GM23338 (cell line): ENCODE data around the gene CFAP410. TPM values are rescaled to one million over a fixed set of nuclear protein-coding genes. Genes with fewer than 3 reads are reported as not detected.

ENCODE experiments used
- ATAC-seq: fragments of 200-7000 bp; cut with Tn5 transposase; 3 replicates; pipeline ENCODE4 v1.9.1; 2020
- DNase-seq: peaks from one replicate; pipeline ENCODE4 v3.0.0-alpha.2; 2015; ENCODE audit warnings: low spot score
- H2AFZ ChIP-seq: fragments of 200-600 bp; sonication (generic); 2 replicates; pipeline ENCODE4 v1.8.0; 2016; ENCODE audit warnings: antibody characterized with exemption, mild to moderate bottlenecking, moderate library complexity
- H3F3A ChIP-seq: fragments of 200-600 bp; sonication (generic); replicated peaks from 2 replicates; pipeline ENCODE4 v1.8.0; 2017; ENCODE audit warnings: antibody characterized with exemption, mixed run types, low read depth
- H3K27ac ChIP-seq: fragments of 200-600 bp; sonication (generic); 2 replicates; pipeline ENCODE4 v1.6.1; 2016; ENCODE audit warnings: low read depth
- H3K27me3 ChIP-seq: fragments of 200-600 bp; sonication (generic); 2 replicates; pipeline ENCODE4 v1.8.0; 2016; ENCODE audit warnings: mild to moderate bottlenecking, mixed run types, moderate library complexity; ENCODE audit not compliant: insufficient read depth
- H3K36me3 ChIP-seq: fragments of 200-600 bp; sonication (generic); 2 replicates; pipeline ENCODE4 v1.8.0; 2016; ENCODE audit warnings: mild to moderate bottlenecking; ENCODE audit not compliant: insufficient read depth
- H3K4me1 ChIP-seq: fragments of 200-600 bp; sonication (generic); 2 replicates; pipeline ENCODE4 v1.8.0; 2016; ENCODE audit warnings: mild to moderate bottlenecking, moderate library complexity; ENCODE audit not compliant: insufficient read depth
- H3K4me2 ChIP-seq: fragments of 200-600 bp; sonication (generic); 2 replicates; pipeline ENCODE4 v1.7.1; 2017; ENCODE audit warnings: mixed run types
- H3K4me3 ChIP-seq: fragments of 200-600 bp; sonication (generic); 2 replicates; pipeline ENCODE4 v1.6.1; 2016; ENCODE audit warnings: mixed run types
- H3K79me2 ChIP-seq: fragments of 200-600 bp; sonication (generic); replicated peaks from 2 replicates; pipeline ENCODE4 v1.8.0; 2017; ENCODE audit warnings: mild to moderate bottlenecking; ENCODE audit not compliant: insufficient read depth
- H3K9me2 ChIP-seq: fragments of 200-600 bp; sonication (generic); 2 replicates; pipeline ENCODE4 v1.8.0; 2017; ENCODE audit not compliant: insufficient read depth
- H4K20me1 ChIP-seq: fragments of 200-600 bp; sonication (generic); replicated peaks from 2 replicates; pipeline ENCODE4 v1.8.0; 2017; ENCODE audit warnings: mild to moderate bottlenecking; ENCODE audit not compliant: insufficient read depth
- H3K27ac Mint-ChIP-seq: 2 replicates; pipeline ENCODE4 v1.8.0; 2020; ENCODE audit warnings: inconsistent platforms, mild to moderate bottlenecking, moderate library complexity, mixed read lengths
- H3K27me3 Mint-ChIP-seq: 3 replicates; pipeline ENCODE4 v1.8.0; 2022; ENCODE audit warnings: low read depth, mild to moderate bottlenecking, moderate library complexity, mixed read lengths, inconsistent platforms; ENCODE audit not compliant: insufficient read depth, poor library complexity
- H3K36me3 Mint-ChIP-seq: 3 replicates; pipeline ENCODE4 v1.8.0; 2021; ENCODE audit warnings: low read depth, mild to moderate bottlenecking, inconsistent platforms, moderate library complexity, mixed read lengths
- H3K4me1 Mint-ChIP-seq: 3 replicates; pipeline ENCODE4 v1.8.0; 2020; ENCODE audit warnings: mild to moderate bottlenecking, inconsistent platforms, mixed read lengths
- H3K4me3 Mint-ChIP-seq: 3 replicates; pipeline ENCODE4 v1.8.0; 2021; ENCODE audit warnings: moderate library complexity, mild to moderate bottlenecking, inconsistent platforms, mixed read lengths
- H3K9me3 Mint-ChIP-seq: 3 replicates; pipeline ENCODE4 v1.8.0; 2020; ENCODE audit warnings: moderate library complexity, mild to moderate bottlenecking, inconsistent platforms, mixed read lengths
- CREB1 ChIP-seq: fragments of 250-450 bp; sonication (Bioruptor Pico); IDR thresholded peaks from 2 replicates; pipeline ENCODE4 v1.5.0; 2020; ENCODE audit warnings: low read depth, mild to moderate bottlenecking, moderate library complexity
- ETS1 ChIP-seq: IDR thresholded peaks from 2 replicates; pipeline ENCODE4 v1.6.1; 2016; ENCODE audit warnings: antibody characterized with exemption
- EZH2 ChIP-seq: fragments of 200-600 bp; sonication (generic); IDR thresholded peaks from one replicate; pipeline ENCODE4 v1.8.0; 2017; ENCODE audit warnings: antibody characterized with exemption, mild to moderate bottlenecking, low read depth; ENCODE audit not compliant: unreplicated experiment
- EZH2phosphoT487 ChIP-seq: fragments of 200-600 bp; sonication (generic); IDR thresholded peaks from one replicate; pipeline ENCODE4 v1.8.1; 2018; ENCODE audit warnings: antibody characterized with exemption; ENCODE audit not compliant: unreplicated experiment
- JUNB ChIP-seq: IDR thresholded peaks from one replicate; pipeline ENCODE4 v1.6.1; 2016; ENCODE audit warnings: antibody characterized with exemption; ENCODE audit not compliant: unreplicated experiment
- NANOG ChIP-seq: IDR thresholded peaks from 2 replicates; pipeline ENCODE4 v1.6.1; 2016; ENCODE audit warnings: antibody characterized with exemption, borderline replicate concordance
- POLR2AphosphoS5 ChIP-seq: IDR thresholded peaks from 2 replicates; pipeline ENCODE4 v1.6.1; 2016; ENCODE audit warnings: antibody characterized with exemption, low read depth
- REST ChIP-seq: IDR thresholded peaks from one replicate; pipeline ENCODE4 v1.6.1; 2018; ENCODE audit warnings: antibody characterized with exemption; ENCODE audit not compliant: unreplicated experiment
- STAT1 ChIP-seq: IDR thresholded peaks from one replicate; pipeline ENCODE4 v1.6.1; 2016; ENCODE audit warnings: antibody characterized with exemption; ENCODE audit not compliant: unreplicated experiment
- ZNF114 ChIP-seq: fragments of 250-450 bp; sonication (Bioruptor Pico); IDR thresholded peaks from 2 replicates; pipeline ENCODE4 v1.5.0; 2020; ENCODE audit warnings: mild to moderate bottlenecking, moderate library complexity
- ZNF331 ChIP-seq: fragments of 250-450 bp; sonication (Bioruptor Pico); IDR thresholded peaks from 2 replicates; pipeline ENCODE4 v1.5.0; 2020; ENCODE audit warnings: low read depth, mild to moderate bottlenecking, moderate library complexity
- ZNF462 ChIP-seq: fragments of 250-450 bp; sonication (Bioruptor Pico); IDR thresholded peaks from 2 replicates; pipeline ENCODE4 v1.5.0; 2020; ENCODE audit warnings: mild to moderate bottlenecking, moderate library complexity
- polyA plus RNA-seq: library from polyadenylated mRNA; unstranded; fragments of >200 nt; fragmentation: Nextera tagmentation; extraction: Ambion mirVana; gene quantifications from 2 replicates; pipeline ENCODE4 v1.2.1, GENCODE V29; 2016
- total RNA-seq: library from RNA; depleted of rRNA; stranded (reverse); fragments of >200 nt; shearing (Covaris generic); gene quantifications from 2 replicates; pipeline ENCODE4 v1.2.3, GENCODE V29; 2014
- TF ChIP-seq, protein P1 (sequence below), 2 experiments: fragments of 200-600 bp in 1 of 2; sonication (generic) in 1 of 2; conservative IDR thresholded peaks; 2 replicates each; pipeline versions ENCODE4 v1.5.1 to v1.6.1; 2016 to 2017; ENCODE audit warnings: antibody characterized with exemption in 2 of 2, low read depth in 2 of 2, mild to moderate bottlenecking in 2 of 2, moderate library complexity in 1 of 2

The CFAP410 gene
- total and polyA plus RNA-seq, 2 experiments from 2014 or later = 11.0 to 24.0 TPM

DNA sequence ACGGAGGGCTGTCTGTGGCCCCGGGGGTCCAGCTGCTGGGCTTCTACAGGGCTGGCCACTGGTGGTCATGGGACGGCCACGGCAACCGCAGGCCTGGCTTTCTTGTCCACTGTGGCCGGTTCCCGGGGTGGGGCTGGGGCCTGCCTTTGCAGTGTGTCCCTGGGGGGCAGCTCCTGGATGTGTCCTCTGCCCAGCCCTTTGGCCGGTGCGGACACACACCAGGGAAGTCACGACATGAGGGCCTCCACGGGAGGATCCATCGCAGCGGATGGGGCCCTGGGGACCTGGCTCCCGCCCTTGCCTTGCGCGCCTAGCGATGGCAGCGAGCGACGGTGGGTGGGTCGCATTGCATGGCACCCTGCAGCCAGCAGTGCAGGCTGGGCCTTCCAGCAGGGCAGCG is 21.3 kb downstream of the CFAP410 start:
- H3K27me3 Mint-ChIP-seq = peaks cover 4% of the 10 kb centered on the region
- Histone ChIP-seq H3K4me1 (no peaks in the 10 kb centered on the region), H4K20me1 (no peaks in the 10 kb centered on the region), H3K9me2 (no peaks in the 10 kb centered on the region), H3K27me3 (no peaks in the 10 kb centered on the region), H3K36me3 (no peaks in the 10 kb centered on the region), H3K4me3 (no peak overlapping the region), H3K79me2 (no peaks in the 10 kb centered on the region), H3K27ac (no peak overlapping the region), H2AFZ (no peak overlapping the region), H3K4me2 (no peak overlapping the region), H3F3A (no peaks in the 10 kb centered on the region)
- H3K9me3 Mint-ChIP-seq = no peaks in the 10 kb centered on the region
- no peaks in the 10 kb centered on the region for H3K4me1 Mint-ChIP-seq
- H3K27ac Mint-ChIP-seq = no peak overlapping the region
- no peak for DNase-seq
- H3K4me3 Mint-ChIP-seq = no peak overlapping the region
- no peak for ATAC-seq
- no peaks in the 10 kb centered on the region; the same call in 1 of the 3 replicates for H3K36me3 Mint-ChIP-seq
- TF ChIP-seq NANOG = no peak
- TF ChIP-seq ZNF114 (CRISPR knock-in tag) = no peak
- no peak for TF ChIP-seq EZH2
- no peak for TF ChIP-seq JUNB
- no peak for TF ChIP-seq ZNF331 (CRISPR knock-in tag)
- TF ChIP-seq REST = no peak
- no peak for TF ChIP-seq POLR2AphosphoS5
- TF ChIP-seq EZH2phosphoT487 = no peak
- TF ChIP-seq, protein P1, sequence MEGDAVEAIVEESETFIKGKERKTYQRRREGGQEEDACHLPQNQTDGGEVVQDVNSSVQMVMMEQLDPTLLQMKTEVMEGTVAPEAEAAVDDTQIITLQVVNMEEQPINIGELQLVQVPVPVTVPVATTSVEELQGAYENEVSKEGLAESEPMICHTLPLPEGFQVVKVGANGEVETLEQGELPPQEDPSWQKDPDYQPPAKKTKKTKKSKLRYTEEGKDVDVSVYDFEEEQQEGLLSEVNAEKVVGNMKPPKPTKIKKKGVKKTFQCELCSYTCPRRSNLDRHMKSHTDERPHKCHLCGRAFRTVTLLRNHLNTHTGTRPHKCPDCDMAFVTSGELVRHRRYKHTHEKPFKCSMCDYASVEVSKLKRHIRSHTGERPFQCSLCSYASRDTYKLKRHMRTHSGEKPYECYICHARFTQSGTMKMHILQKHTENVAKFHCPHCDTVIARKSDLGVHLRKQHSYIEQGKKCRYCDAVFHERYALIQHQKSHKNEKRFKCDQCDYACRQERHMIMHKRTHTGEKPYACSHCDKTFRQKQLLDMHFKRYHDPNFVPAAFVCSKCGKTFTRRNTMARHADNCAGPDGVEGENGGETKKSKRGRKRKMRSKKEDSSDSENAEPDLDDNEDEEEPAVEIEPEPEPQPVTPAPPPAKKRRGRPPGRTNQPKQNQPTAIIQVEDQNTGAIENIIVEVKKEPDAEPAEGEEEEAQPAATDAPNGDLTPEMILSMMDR (conservative IDR thresholded peaks at IDR 0.05; ENCODE audit: low read depth in 2 of 2) = no peak
- TF ChIP-seq STAT1 = no peak
- no peak for TF ChIP-seq ETS1
- no peak for TF ChIP-seq CREB1 (CRISPR knock-in tag)
- no peak for TF ChIP-seq ZNF462
